Upper lobe of left lung (tissue), 6 donors: ENCODE results near the gene FANCC. TPM values are rescaled to one million over a fixed set of nuclear protein-coding genes. Genes with fewer than 3 reads are reported as not detected.

Experiments used
- ATAC-seq, 2 donors: fragments of 200-7000 bp; cut with Tn5 transposase; one replicate each; pipeline ENCODE4 v1.9.1; 2022; ENCODE audit warnings: mild to moderate bottlenecking in 2 of 2, moderate library complexity in 2 of 2; ENCODE audit not compliant: low FRiP score in 2 of 2
- DNase-seq, 2 donors: peaks; one replicate each; pipeline ENCODE4 v3.0.0-alpha.2; 2019 to 2020
- H3K27ac ChIP-seq, 4 donors: fragments of 200-600 bp; sonication (generic); one replicate each; pipeline ENCODE4 v1.5.1; 2016 to 2019
- H3K27me3 ChIP-seq, 4 donors: fragments of 200-600 bp; sonication (generic); one replicate each; pipeline ENCODE4 v1.5.1; 2017 to 2019
- H3K36me3 ChIP-seq, 4 donors: fragments of 200-600 bp; sonication (generic); one replicate each; pipeline ENCODE4 v1.5.1; 2016 to 2019
- H3K4me1 ChIP-seq, 4 donors: fragments of 200-600 bp; sonication (generic); one replicate each; pipeline ENCODE4 v1.5.1; 2018 to 2019
- H3K4me3 ChIP-seq, 4 donors: fragments of 200-600 bp; sonication (generic); one replicate each; pipeline ENCODE4 v1.5.1; 2017 to 2019; ENCODE audit warnings: mild to moderate bottlenecking in 2 of 4, moderate library complexity in 1 of 4
- H3K9me3 ChIP-seq, 4 donors: fragments of 200-600 bp; sonication (generic); one replicate each; pipeline ENCODE4 v1.5.1; 2018 to 2019
- EP300 ChIP-seq, 4 donors: sonication (generic); formaldehyde crosslinking; IDR thresholded peaks; one replicate each; pipeline ENCODE4 v1.5.1; 2017; ENCODE audit warnings: antibody characterized with exemption in 4 of 4, control low read depth in 2 of 4
- POLR2A ChIP-seq, 4 donors: fragments of 450-650 bp; IDR thresholded peaks; one replicate each; pipeline ENCODE4 v1.5.1; 2016 to 2017; ENCODE audit warnings: antibody characterized with exemption in 4 of 4, mild to moderate bottlenecking in 2 of 4
- POLR2AphosphoS5 ChIP-seq, 2 donors: sonication (generic); formaldehyde crosslinking; IDR thresholded peaks; one replicate each; pipeline ENCODE4 v1.5.1; 2017; ENCODE audit warnings: antibody characterized with exemption in 2 of 2
- WGBS, 2 donors: methylation state at CpG; one replicate each; pipeline ENCODE4 v1.1.5; 2017 to 2018; 5-methylcytosine and 5-hydroxymethylcytosine counted together
- total RNA-seq, 6 donors: library from RNA; depleted of rRNA in 4 of 6; stranded (reverse); fragments of >200 nt in 4 of 6; gene quantifications; one replicate each; pipeline versions ENCODE4 v1.1.0 to v1.2.1, GENCODE V29; 2016 to 2021
- TF ChIP-seq, protein P1 (sequence below), 6 experiments: fragments of 450-650 bp in 4 of 6; fragments of 200-600 bp in 2 of 6; sonication (generic) in 2 of 6; IDR thresholded peaks; one replicate each; pipeline ENCODE4 v1.5.1; 2016 to 2019; ENCODE audit warnings: antibody characterized with exemption in 6 of 6
- donor health status: DM: no; HTN: no; CAD: no; lungs with moderate emphysema.
- donor health status: DM: no; HTN: yes; CAD: no; lungs with severe emphysema.

FANCC gene
- total RNA-seq, 6 donors from 2014 or later: 6.7 to 27.2 (median 10.8) TPM

DNA sequence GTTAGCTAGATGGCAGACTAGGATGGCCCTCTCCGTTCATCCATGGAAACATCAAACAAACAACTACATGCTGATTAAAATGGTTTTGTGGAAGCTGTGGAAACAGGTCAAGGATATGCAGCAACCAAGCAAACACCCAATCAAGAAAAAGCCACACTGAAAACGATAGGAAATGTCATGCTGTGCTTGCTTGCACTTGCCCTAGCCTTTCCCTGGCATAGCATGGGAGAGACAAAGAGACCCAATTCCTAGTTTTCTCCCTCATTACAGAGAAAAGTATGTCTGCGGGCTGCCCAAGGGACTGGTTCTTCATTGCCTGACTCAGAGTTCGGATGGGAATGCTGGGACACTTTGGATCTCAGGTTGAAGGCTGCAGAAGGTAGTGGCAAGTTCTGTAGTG is 98.7 kb downstream of the FANCC start:
- Histone ChIP-seq H3K27ac (no peak overlapping the region), H3K9me3 (no peaks in the 10 kb centered on the region), H3K27me3 (no peaks in the 10 kb centered on the region), H3K4me1 (no peaks in the 10 kb centered on the region), H3K4me3 (no peak overlapping the region), H3K36me3 (no peaks in the 10 kb centered on the region)
- no peak for DNase-seq
- no peak for ATAC-seq
- WGBS, 2 donors: 78 to 83% methylated on average over 4 of the region's 4 CpGs
- TF ChIP-seq POLR2A (IDR thresholded peaks at IDR 0.05) (no peak), POLR2AphosphoS5 (IDR thresholded peaks at IDR 0.05) (no peak), EP300 (IDR thresholded peaks at IDR 0.05) (no peak)
- TF ChIP-seq, protein P1, sequence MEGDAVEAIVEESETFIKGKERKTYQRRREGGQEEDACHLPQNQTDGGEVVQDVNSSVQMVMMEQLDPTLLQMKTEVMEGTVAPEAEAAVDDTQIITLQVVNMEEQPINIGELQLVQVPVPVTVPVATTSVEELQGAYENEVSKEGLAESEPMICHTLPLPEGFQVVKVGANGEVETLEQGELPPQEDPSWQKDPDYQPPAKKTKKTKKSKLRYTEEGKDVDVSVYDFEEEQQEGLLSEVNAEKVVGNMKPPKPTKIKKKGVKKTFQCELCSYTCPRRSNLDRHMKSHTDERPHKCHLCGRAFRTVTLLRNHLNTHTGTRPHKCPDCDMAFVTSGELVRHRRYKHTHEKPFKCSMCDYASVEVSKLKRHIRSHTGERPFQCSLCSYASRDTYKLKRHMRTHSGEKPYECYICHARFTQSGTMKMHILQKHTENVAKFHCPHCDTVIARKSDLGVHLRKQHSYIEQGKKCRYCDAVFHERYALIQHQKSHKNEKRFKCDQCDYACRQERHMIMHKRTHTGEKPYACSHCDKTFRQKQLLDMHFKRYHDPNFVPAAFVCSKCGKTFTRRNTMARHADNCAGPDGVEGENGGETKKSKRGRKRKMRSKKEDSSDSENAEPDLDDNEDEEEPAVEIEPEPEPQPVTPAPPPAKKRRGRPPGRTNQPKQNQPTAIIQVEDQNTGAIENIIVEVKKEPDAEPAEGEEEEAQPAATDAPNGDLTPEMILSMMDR (IDR thresholded peaks at IDR 0.05): no peak

DNA sequence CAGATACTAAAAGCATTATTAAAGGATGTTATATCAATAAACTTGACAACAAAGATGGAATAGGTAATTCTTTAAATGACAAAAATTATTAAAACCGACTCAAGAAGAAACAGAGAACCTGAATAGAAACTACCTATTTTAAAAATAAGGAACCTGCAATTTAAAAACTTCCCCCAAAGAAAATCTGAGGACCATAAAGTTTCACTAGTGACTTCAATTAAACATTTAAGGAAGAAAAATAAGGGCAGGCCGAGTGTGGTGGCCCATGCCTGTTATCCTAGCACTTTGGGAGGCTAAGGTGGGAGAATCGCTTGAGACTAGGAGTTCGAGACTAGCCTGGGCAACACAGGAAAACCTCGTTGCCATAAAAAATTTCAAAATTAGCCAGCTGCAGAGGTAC is 99.6 kb downstream of the FANCC start:
- WGBS, 2 donors: 83 to 91% methylated on average over 5 of the region's 5 CpGs
- no peak overlapping the region for H3K27ac ChIP-seq
- DNase-seq: no peak
- no peaks in the 10 kb centered on the region for H3K9me3 ChIP-seq
- no peaks in the 10 kb centered on the region for H3K27me3 ChIP-seq
- no peaks in the 10 kb centered on the region for H3K36me3 ChIP-seq
- no peak for TF ChIP-seq POLR2AphosphoS5 (IDR thresholded peaks at IDR 0.05)
- no peak overlapping the region for H3K4me3 ChIP-seq
- ATAC-seq: no peak
- H3K4me1 ChIP-seq: no peaks in the 10 kb centered on the region

DNA sequence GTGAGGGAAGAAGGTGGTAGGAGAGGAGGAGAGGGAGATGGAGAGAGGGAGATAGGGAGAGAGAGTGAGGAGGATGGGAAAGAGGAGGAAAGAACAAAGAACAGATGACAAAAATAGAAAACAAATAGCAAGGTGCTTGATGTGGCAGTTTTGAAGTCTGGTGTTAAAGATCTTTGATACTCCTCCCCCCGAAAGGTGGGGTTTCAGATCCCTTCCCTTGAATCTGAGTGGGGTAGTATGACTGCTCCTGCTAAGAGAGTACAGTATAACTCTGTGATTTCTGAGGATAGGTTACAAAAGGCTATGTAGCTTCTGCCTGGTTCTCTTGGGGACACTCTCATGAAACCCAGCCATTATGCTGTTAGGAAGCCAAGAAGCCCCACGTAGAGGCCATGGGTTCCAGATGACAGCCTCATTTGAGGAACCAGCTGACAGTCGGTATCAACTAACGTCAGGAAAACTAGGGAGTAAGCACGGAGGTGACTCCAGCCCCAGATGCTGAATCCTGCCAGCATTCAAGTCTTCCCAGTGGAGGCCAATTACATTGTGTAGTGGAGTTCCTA is 102.1 kb downstream of the FANCC start:
- Histone ChIP-seq H3K4me1 (no peaks in the 10 kb centered on the region), H3K27me3 (no peaks in the 10 kb centered on the region), H3K9me3 (no peaks in the 10 kb centered on the region), H3K27ac (no peak overlapping the region), H3K4me3 (no peak overlapping the region), H3K36me3 (no peaks in the 10 kb centered on the region)
- DNase-seq: no peak
- no peak for ATAC-seq
- TF ChIP-seq POLR2A (IDR thresholded peaks at IDR 0.05) (no peak), EP300 (IDR thresholded peaks at IDR 0.05) (no peak), POLR2AphosphoS5 (IDR thresholded peaks at IDR 0.05) (no peak)
- TF ChIP-seq, protein P1 (IDR thresholded peaks at IDR 0.05): no peak
- WGBS, 2 donors: 90 to 93% methylated on average over 5 of the region's 5 CpGs

DNA sequence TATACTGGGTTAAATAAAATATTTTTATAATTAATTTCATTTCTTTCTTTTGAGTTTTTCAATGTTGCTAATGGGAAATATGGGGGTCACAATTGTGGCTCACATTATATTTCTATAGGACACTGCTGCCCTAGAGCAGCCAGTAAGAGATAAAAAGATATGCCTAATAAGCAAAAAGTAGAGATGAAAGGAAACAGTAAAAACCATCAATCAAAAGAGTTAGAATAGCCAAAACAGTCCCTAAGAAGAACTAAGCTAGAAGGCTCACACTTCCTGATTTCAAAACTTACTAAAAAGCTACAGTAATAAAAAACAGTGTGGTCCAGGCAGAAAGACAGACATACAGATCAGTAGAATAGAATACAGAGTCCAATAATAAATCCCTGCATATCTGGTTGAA is 104.4 kb downstream of the FANCC start:
- no peaks in the 10 kb centered on the region for H3K9me3 ChIP-seq
- H3K4me1 ChIP-seq: no peaks in the 10 kb centered on the region
- ATAC-seq (no peak), DNase-seq (no peak)
- TF ChIP-seq EP300 (IDR thresholded peaks at IDR 0.05): no peak
- TF ChIP-seq, protein P1 (IDR thresholded peaks at IDR 0.05): no peak
- no peaks in the 10 kb centered on the region for H3K27me3 ChIP-seq
- no peak overlapping the region for H3K4me3 ChIP-seq
- H3K36me3 ChIP-seq: no peaks in the 10 kb centered on the region
- H3K27ac ChIP-seq: no peak overlapping the region

DNA sequence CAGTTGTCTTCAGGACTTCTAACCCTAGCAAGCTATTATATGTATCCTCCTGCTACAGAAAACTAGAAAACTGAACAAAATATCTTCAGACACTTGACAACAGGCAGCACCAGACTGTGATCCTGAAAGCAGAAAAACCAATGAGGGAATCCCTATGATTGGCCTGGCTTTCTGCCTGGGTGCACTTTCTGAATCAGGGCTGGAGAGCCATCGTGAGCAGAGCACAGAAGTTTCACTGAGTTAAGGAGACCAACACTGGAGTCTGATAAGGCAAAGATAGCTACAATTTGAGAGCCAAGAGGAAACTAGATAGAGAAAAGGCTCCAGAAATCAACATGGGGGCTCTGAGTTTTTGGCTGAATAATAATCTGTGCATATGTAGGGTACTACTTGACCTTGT is 106.5 kb downstream of the FANCC start:
- Histone ChIP-seq H3K4me3 (no peak overlapping the region), H3K9me3 (no peaks in the 10 kb centered on the region), H3K4me1 (no peaks in the 10 kb centered on the region), H3K27ac (no peak overlapping the region), H3K27me3 (no peaks in the 10 kb centered on the region), H3K36me3 (no peaks in the 10 kb centered on the region)
- ATAC-seq (no peak), DNase-seq (no peak)
- WGBS, 2 donors: 47 to 50% methylated on average over 1 of the region's 1 CpG
- TF ChIP-seq POLR2A (IDR thresholded peaks at IDR 0.05) (no peak), POLR2AphosphoS5 (IDR thresholded peaks at IDR 0.05) (no peak), EP300 (IDR thresholded peaks at IDR 0.05) (no peak)
- TF ChIP-seq, protein P1 (IDR thresholded peaks at IDR 0.05): no peak
